Transverse colon (tissue), 4 donors: ENCODE data around the gene HOXD1.

ENCODE experiments used
- CTCF ChIP-seq, 5 experiments: fragments of 200-600 bp in 3 of 5; fragments of 450-650 bp in 2 of 5; sonication (generic) in 3 of 5; IDR thresholded peaks; 1 replicate in 2 of 5; 2 replicates in 3 of 5; pipeline ENCODE4 v1.5.1; 2016 to 2017; ENCODE audit warnings: antibody characterized with exemption in 5 of 5, inconsistent platforms in 3 of 5, mild to moderate bottlenecking in 2 of 5, moderate library complexity in 1 of 5
- EP300 ChIP-seq: sonication (generic); formaldehyde crosslinking; IDR thresholded peaks from one replicate; pipeline ENCODE4 v1.6.1; 2017; ENCODE audit warnings: antibody characterized with exemption, low read depth
- POLR2AphosphoS5 ChIP-seq, 3 donors: sonication (generic); formaldehyde crosslinking; IDR thresholded peaks; one replicate each; pipeline ENCODE4 v1.6.1; 2016; ENCODE audit warnings: antibody characterized with exemption in 3 of 3

GRCh38 chr2:176149481-176149938 is 39.0 kb upstream of the HOXD1 start:
- no peak for TF ChIP-seq CTCF (IDR thresholded peaks at IDR 0.05)
- TF ChIP-seq POLR2AphosphoS5 (IDR thresholded peaks at IDR 0.05) = no peak
- no peak for TF ChIP-seq EP300
